ENCODE measurements around the gene R3HDM2. TPM values are rescaled to one million over a fixed set of nuclear protein-coding genes. Genes with fewer than 3 reads are reported as not detected.
"Not testable (repeated sequence)": the region's sequence is repeated elsewhere in the genome, so short reads cannot be mapped to it uniquely, and the experiment has no call there.

Gene R3HDM2
- total and polyA plus RNA-seq, 7 experiments from 2014 or later = 13.7 to 145 (median 111) TPM

GRCh38 chr12:57446292-57446960 lies 15.6 kb upstream of the R3HDM2 start:
- Histone ChIP-seq H3K27ac (ENCODE audit: low read depth, low read length) (no peak overlapping the region), H3K27me3 (ENCODE audit: control insufficient read depth in 2 of 2, insufficient read depth in 2 of 2, low read length in 2 of 2) (no peaks in the 10 kb centered on the region), H3K9me3 (ENCODE audit: control insufficient read depth in 2 of 3, low read length in 3 of 3) (no peaks in the 10 kb centered on the region), H3K4me1 (ENCODE audit: control insufficient read depth in 2 of 2, insufficient read depth in 2 of 2, low read length in 2 of 2) (no peaks in the 10 kb centered on the region), H3K4me3 (ENCODE audit: low read length) (no peak overlapping the region), H3K36me3 (ENCODE audit: control insufficient read depth in 2 of 3, insufficient read depth in 3 of 3, low read length in 3 of 3) (no peaks in the 10 kb centered on the region)
- H3K4me3 Mint-ChIP-seq = no peak overlapping the region
- intact Hi-C loops (cut with micrococcal nuclease) = no loop called here
- ChIA-PET CTCF (interaction anchor here (0.6 to 0.7 kb wide), 2 partner anchors 10 to 176 kb away, joined by 3 read pairs; no protein-coding TSS in a partner anchor), POLR2A (interaction anchor here (1.1 kb wide), 1 partner anchor 126 kb away, joined by 4 read pairs; no protein-coding TSS in a partner anchor)
- ATAC-seq = no peak
- DNase-seq = no peak
- H3K36me3 Mint-ChIP-seq = peaks cover 4 to 8% (median 5%) of the 10 kb centered on the region in 5 donors
- peaks cover 0 to 9% (median 4%) of the 10 kb centered on the region in 11 donors for H3K9me3 Mint-ChIP-seq
- H3K4me1 Mint-ChIP-seq = peaks cover 0 to 5% (median 0%) of the 10 kb centered on the region in 7 donors
- no peak overlapping the region for H3K27ac Mint-ChIP-seq
- H3K27me3 Mint-ChIP-seq = peaks cover 0 to 4% (median 3%) of the 10 kb centered on the region in 5 donors

GRCh38 chr12:57444744-57445143 lies 13.9 kb upstream of the R3HDM2 start:
- peaks cover 0 to 10% (median 5%) of the 10 kb centered on the region in 5 donors for H3K27me3 Mint-ChIP-seq
- CTCF ChIA-PET = interaction anchor here (0.8 to 1.5 kb wide), 2 partner anchors 11 to 14 kb away, joined by 4 to 7 read pairs; no protein-coding TSS in a partner anchor
- peaks cover 4 to 12% (median 5%) of the 10 kb centered on the region in 5 donors for H3K36me3 Mint-ChIP-seq
- Histone ChIP-seq H3K4me1 (ENCODE audit: control insufficient read depth in 2 of 2, insufficient read depth in 2 of 2, low read length in 2 of 2) (no peaks in the 10 kb centered on the region), H3K9me3 (ENCODE audit: control insufficient read depth in 2 of 3, low read length in 3 of 3) (no peaks in the 10 kb centered on the region), H3K27me3 (ENCODE audit: control insufficient read depth in 2 of 2, insufficient read depth in 2 of 2, low read length in 2 of 2) (no peaks in the 10 kb centered on the region), H3K36me3 (ENCODE audit: control insufficient read depth in 2 of 3, insufficient read depth in 3 of 3, low read length in 3 of 3) (no peaks in the 10 kb centered on the region), H3K27ac (ENCODE audit: low read depth, low read length) (no peak overlapping the region), H3K4me3 (ENCODE audit: low read length) (no peak overlapping the region)
- peaks cover 0 to 5% (median 0%) of the 10 kb centered on the region in 7 donors for H3K4me1 Mint-ChIP-seq
- ATAC-seq (no peak), DNase-seq (no peak)
- POLR2A ChIA-PET = no interaction called here
- intact Hi-C loops (cut with micrococcal nuclease) = no loop called here
- no peak overlapping the region for H3K4me3 Mint-ChIP-seq
- no peak overlapping the region for H3K27ac Mint-ChIP-seq
- H3K9me3 Mint-ChIP-seq = peaks cover 0 to 14% (median 6%) of the 10 kb centered on the region in 11 donors

GRCh38 chr12:57444337-57444736 lies 13.5 kb upstream of the R3HDM2 start:
- ATAC-seq; H3K4me3 ChIP-seq (ENCODE audit: low read length); H3K27me3 ChIP-seq (ENCODE audit: control insufficient read depth in 2 of 2, insufficient read depth in 2 of 2, low read length in 2 of 2); H3K27ac ChIP-seq (ENCODE audit: low read depth, low read length); H3K4me1 Mint-ChIP-seq; POLR2A ChIA-PET; intact Hi-C loops (cut with micrococcal nuclease); DNase-seq; H3K4me1 ChIP-seq (ENCODE audit: control insufficient read depth in 2 of 2, insufficient read depth in 2 of 2, low read length in 2 of 2); H3K9me3 ChIP-seq (ENCODE audit: control insufficient read depth in 2 of 3, low read length in 3 of 3); H3K27ac Mint-ChIP-seq; H3K36me3 ChIP-seq (ENCODE audit: control insufficient read depth in 2 of 3, insufficient read depth in 3 of 3, low read length in 3 of 3); H3K4me3 Mint-ChIP-seq: not testable (repeated sequence)
- Mint-ChIP-seq H3K36me3 (peaks cover 4 to 12% (median 5%) of the 10 kb centered on the region in 5 donors), H3K27me3 (peaks cover 0 to 10% (median 5%) of the 10 kb centered on the region in 5 donors), H3K9me3 (peaks cover 0 to 14% (median 6%) of the 10 kb centered on the region in 11 donors)
- CTCF ChIA-PET = interaction anchor here (0.8 to 1.5 kb wide), 2 partner anchors 12 to 14 kb away, joined by 4 to 7 read pairs; no protein-coding TSS in a partner anchor

GRCh38 chr12:57441846-57442427 lies 11.1 kb upstream of the R3HDM2 start:
- Histone ChIP-seq H3K36me3 (ENCODE audit: control insufficient read depth in 2 of 3, insufficient read depth in 3 of 3, low read length in 3 of 3) (no peaks in the 10 kb centered on the region), H3K27ac (ENCODE audit: low read depth, low read length) (no peak overlapping the region), H3K9me3 (ENCODE audit: control insufficient read depth in 2 of 3, low read length in 3 of 3) (no peaks in the 10 kb centered on the region), H3K27me3 (ENCODE audit: control insufficient read depth in 2 of 2, insufficient read depth in 2 of 2, low read length in 2 of 2) (no peaks in the 10 kb centered on the region), H3K4me1 (ENCODE audit: control insufficient read depth in 2 of 2, insufficient read depth in 2 of 2, low read length in 2 of 2) (no peaks in the 10 kb centered on the region), H3K4me3 (ENCODE audit: low read length) (no peak overlapping the region)
- intact Hi-C loops (cut with micrococcal nuclease) = no loop called here
- Mint-ChIP-seq H3K36me3 (peaks cover 4 to 12% (median 5%) of the 10 kb centered on the region in 5 donors), H3K4me3 (no peak overlapping the region), H3K27ac (peak overlapping the region in 1 of 9 donors; percentile 26), H3K4me1 (peaks cover 0 to 5% (median 0%) of the 10 kb centered on the region in 7 donors), H3K27me3 (peaks cover 0 to 14% (median 5%) of the 10 kb centered on the region in 5 donors), H3K9me3 (peaks cover 0 to 14% (median 6%) of the 10 kb centered on the region in 11 donors)
- ChIA-PET CTCF (no interaction called here), POLR2A (no interaction called here)
- ATAC-seq (no peak), DNase-seq (no peak)

- H3K36me3 ChIP-seq (ENCODE audit: control insufficient read depth in 2 of 3, insufficient read depth in 3 of 3, low read length in 3 of 3); ATAC-seq; H3K4me1 ChIP-seq (ENCODE audit: control insufficient read depth in 2 of 2, insufficient read depth in 2 of 2, low read length in 2 of 2); DNase-seq; H3K4me1 Mint-ChIP-seq; H3K27me3 ChIP-seq (ENCODE audit: control insufficient read depth in 2 of 2, insufficient read depth in 2 of 2, low read length in 2 of 2); H3K4me3 Mint-ChIP-seq; intact Hi-C loops (cut with micrococcal nuclease); CTCF ChIA-PET; POLR2A ChIA-PET; H3K27ac ChIP-seq (ENCODE audit: low read depth, low read length); H3K4me3 ChIP-seq (ENCODE audit: low read length); H3K27ac Mint-ChIP-seq; H3K9me3 ChIP-seq (ENCODE audit: control insufficient read depth in 2 of 3, low read length in 3 of 3): not testable (repeated sequence)
- H3K36me3 Mint-ChIP-seq = peaks cover 4 to 12% (median 5%) of the 10 kb centered on the region in 5 donors
- H3K27me3 Mint-ChIP-seq = peaks cover 0 to 14% (median 5%) of the 10 kb centered on the region in 5 donors
- peaks cover 0 to 14% (median 6%) of the 10 kb centered on the region in 11 donors for H3K9me3 Mint-ChIP-seq
These were observed 10.6 kb upstream of the R3HDM2 start for GRCh38 chr12:57441393-57441792.

GRCh38 chr12:57439762-57440266 lies 9.0 kb upstream of the R3HDM2 start:
- H3K4me3 Mint-ChIP-seq = no peak overlapping the region
- peaks cover 0 to 6% (median 4%) of the 10 kb centered on the region in 7 donors for H3K4me1 Mint-ChIP-seq
- H3K27ac Mint-ChIP-seq = no peak overlapping the region
- ATAC-seq = no peak
- CTCF ChIA-PET = no interaction called here
- Histone ChIP-seq H3K27ac (ENCODE audit: low read depth, low read length) (no peak overlapping the region), H3K27me3 (ENCODE audit: control insufficient read depth in 2 of 2, insufficient read depth in 2 of 2, low read length in 2 of 2) (no peaks in the 10 kb centered on the region), H3K4me1 (ENCODE audit: control insufficient read depth in 2 of 2, insufficient read depth in 2 of 2, low read length in 2 of 2) (no peaks in the 10 kb centered on the region), H3K36me3 (ENCODE audit: control insufficient read depth in 2 of 3, insufficient read depth in 3 of 3, low read length in 3 of 3) (no peaks in the 10 kb centered on the region), H3K4me3 (ENCODE audit: low read length) (no peak overlapping the region), H3K9me3 (ENCODE audit: control insufficient read depth in 2 of 3, low read length in 3 of 3) (no peaks in the 10 kb centered on the region)
- no peak for DNase-seq
- POLR2A ChIA-PET = no interaction called here
- peaks cover 4 to 12% (median 5%) of the 10 kb centered on the region in 5 donors for H3K36me3 Mint-ChIP-seq
- H3K27me3 Mint-ChIP-seq = peaks cover 0 to 14% (median 5%) of the 10 kb centered on the region in 5 donors
- intact Hi-C loops (cut with micrococcal nuclease) = no loop called here
- peaks cover 0 to 14% (median 6%) of the 10 kb centered on the region in 11 donors for H3K9me3 Mint-ChIP-seq

All from naive thymus-derived CD4-positive, alpha-beta T cell (primary cell).